Mesenchymal stem cell (in vitro differentiated cells and primary cell): ENCODE data around the gene CDKN1A.
"Not testable (repeated sequence)": the region's sequence is repeated elsewhere in the genome, so short reads cannot be mapped to it uniquely, and the experiment has no call there.

ENCODE experiments used
- DNase-seq: peaks from one replicate; pipeline ENCODE4 v3.0.0-alpha.2; 2013
- H2AFZ ChIP-seq: one replicate; pipeline ENCODE4 v1.6.1; 2013; ENCODE audit warnings: low read depth, mild to moderate bottlenecking, control low read depth, inconsistent platforms, low read length, moderate library complexity
- H2AK5ac ChIP-seq: 2 replicates; pipeline ENCODE4 v1.6.1; 2013; ENCODE audit warnings: low read length, moderate library complexity, mild to moderate bottlenecking, inconsistent platforms; ENCODE audit not compliant: severe bottlenecking
- H2BK120ac ChIP-seq: one replicate; pipeline ENCODE4 v1.6.1; 2013; ENCODE audit warnings: low read depth, mild to moderate bottlenecking, inconsistent platforms, low read length, moderate library complexity
- H2BK12ac ChIP-seq, 2 experiments: one replicate each; pipeline ENCODE4 v1.6.1; 2013; ENCODE audit warnings: inconsistent platforms in 2 of 2, low read length in 2 of 2, mild to moderate bottlenecking in 2 of 2, moderate library complexity in 2 of 2, control low read depth in 1 of 2
- H2BK15ac ChIP-seq: one replicate; pipeline ENCODE4 v1.6.1; 2013; ENCODE audit warnings: mild to moderate bottlenecking, low read depth, inconsistent platforms; ENCODE audit not compliant: poor library complexity, severe bottlenecking
- H2BK5ac ChIP-seq: 2 replicates; pipeline ENCODE4 v1.6.1; 2013; ENCODE audit warnings: low read depth, mild to moderate bottlenecking, low read length, control low read depth, inconsistent platforms; ENCODE audit not compliant: poor library complexity, severe bottlenecking
- H3K14ac ChIP-seq, 2 experiments: one replicate each; pipeline ENCODE4 v1.6.1; 2013; ENCODE audit warnings: inconsistent platforms in 2 of 2, low read length in 2 of 2, control low read depth in 1 of 2, mild to moderate bottlenecking in 1 of 2, moderate library complexity in 1 of 2
- H3K18ac ChIP-seq, 2 experiments: one replicate each; pipeline ENCODE4 v1.6.1; 2013; ENCODE audit warnings: inconsistent platforms in 2 of 2, low read length in 2 of 2, control low read depth in 1 of 2, low read depth in 1 of 2, mild to moderate bottlenecking in 1 of 2
- H3K23ac ChIP-seq, 2 experiments: one replicate each; pipeline ENCODE4 v1.6.1; 2013; ENCODE audit warnings: inconsistent platforms in 2 of 2, low read length in 2 of 2, mild to moderate bottlenecking in 2 of 2, moderate library complexity in 2 of 2, control low read depth in 1 of 2
- H3K27ac ChIP-seq: 2 replicates; pipeline ENCODE4 v1.5.1; 2013; ENCODE audit warnings: mild to moderate bottlenecking, moderate library complexity, low read length, control low read depth, inconsistent platforms; ENCODE audit not compliant: poor library complexity, severe bottlenecking
- H3K27me3 ChIP-seq, 2 experiments: 2 replicates each; pipeline versions ENCODE4 v1.6.1 to v1.7.0; 2013; ENCODE audit warnings: low read length in 2 of 2, mild to moderate bottlenecking in 2 of 2, moderate library complexity in 2 of 2, control low read depth in 1 of 2, inconsistent platforms in 1 of 2; ENCODE audit not compliant: control insufficient read depth in 1 of 2, insufficient read depth in 1 of 2
- H3K36me3 ChIP-seq, 2 experiments: 2 replicates each; pipeline versions ENCODE4 v1.6.1 to v1.7.0; 2013; ENCODE audit warnings: low read length in 2 of 2, control low read depth in 1 of 2, inconsistent platforms in 1 of 2, low read depth in 1 of 2, mild to moderate bottlenecking in 1 of 2; ENCODE audit not compliant: insufficient read depth in 2 of 2, control insufficient read depth in 1 of 2
- H3K4ac ChIP-seq, 2 experiments: one replicate each; pipeline ENCODE4 v1.6.1; 2013; ENCODE audit warnings: inconsistent platforms in 2 of 2, low read length in 2 of 2, mild to moderate bottlenecking in 2 of 2, moderate library complexity in 2 of 2, control low read depth in 1 of 2, low read depth in 1 of 2
- H3K4me1 ChIP-seq: 2 replicates; pipeline ENCODE4 v1.6.1; 2013; ENCODE audit warnings: low read depth, low read length, control low read depth; ENCODE audit not compliant: control insufficient read depth, insufficient read depth
- H3K4me2 ChIP-seq: 2 replicates; pipeline ENCODE4 v1.6.1; 2013; ENCODE audit warnings: low read length, mild to moderate bottlenecking, inconsistent platforms; ENCODE audit not compliant: poor library complexity, severe bottlenecking
- H3K4me3 ChIP-seq, 2 experiments: 2 replicates each; pipeline versions ENCODE4 v1.5.1 to v1.7.0; 2013; ENCODE audit warnings: low read length in 2 of 2, mild to moderate bottlenecking in 2 of 2, control low read depth in 1 of 2, low read depth in 1 of 2; ENCODE audit not compliant: insufficient read depth in 1 of 2
- H3K79me1 ChIP-seq: replicated peaks from 2 replicates; pipeline ENCODE4 v1.6.1; 2013; ENCODE audit warnings: mild to moderate bottlenecking, control low read depth, low read length, inconsistent platforms; ENCODE audit not compliant: poor library complexity, severe bottlenecking
- H3K9ac ChIP-seq: 2 replicates; pipeline ENCODE4 v1.7.0; 2013; ENCODE audit warnings: mild to moderate bottlenecking, low read length, moderate library complexity
- H3K9me3 ChIP-seq: 2 replicates; pipeline ENCODE4 v1.7.0; 2013; ENCODE audit warnings: mild to moderate bottlenecking, low read length; ENCODE audit not compliant: control insufficient read depth
- H4K8ac ChIP-seq: one replicate; pipeline ENCODE4 v1.6.1; 2013; ENCODE audit warnings: inconsistent platforms, mild to moderate bottlenecking, low read length, moderate library complexity
- H4K91ac ChIP-seq: one replicate; pipeline ENCODE4 v1.6.1; 2013; ENCODE audit warnings: mild to moderate bottlenecking, low read length, inconsistent platforms
- WGBS: methylation state at CpG from one replicate; pipeline ENCODE4 v1.1.7; 2013; ENCODE audit warnings: mixed read lengths; 5-methylcytosine and 5-hydroxymethylcytosine counted together

Gene CDKN1A

DNA sequence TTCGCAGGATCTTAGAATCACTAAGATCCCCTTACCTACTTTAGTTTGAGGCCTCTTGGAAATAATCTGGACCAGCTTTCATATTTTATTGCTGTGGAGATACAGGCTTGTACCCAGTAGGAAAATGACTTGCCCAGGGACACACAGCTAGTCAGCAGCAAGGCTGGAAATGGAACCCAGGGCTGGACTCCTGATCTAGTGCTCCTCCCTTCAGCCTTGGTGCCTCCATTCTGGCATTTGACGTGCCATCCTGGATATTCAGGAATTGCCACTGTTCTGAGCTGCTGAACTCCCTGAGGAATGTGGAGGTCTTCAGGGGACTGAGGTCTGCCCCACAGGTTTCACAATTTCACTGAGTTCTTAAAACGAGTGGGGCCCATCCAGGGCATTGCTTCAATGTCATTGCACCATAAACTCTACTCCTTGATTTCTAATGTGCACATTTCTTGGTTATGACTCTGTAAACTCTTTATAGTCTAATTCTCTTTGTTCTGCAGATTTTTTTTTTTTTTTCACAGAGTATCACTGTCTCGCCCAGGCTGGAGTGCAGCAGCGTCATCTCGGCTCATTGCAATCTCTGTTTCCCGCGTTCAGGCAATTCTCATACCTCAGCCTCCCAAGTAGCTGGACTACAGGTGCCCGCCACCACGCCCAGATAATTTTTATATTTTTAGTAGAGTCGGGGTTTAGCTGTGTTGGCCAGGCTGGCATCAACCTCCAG lies 26.7 kb upstream of the CDKN1A start:
- Histone ChIP-seq H3K14ac (no peak overlapping the region), H3K9me3 (peaks cover 4% of the 10 kb centered on the region), H3K18ac (no peak overlapping the region), H2BK120ac (no peak overlapping the region), H4K8ac (no peak overlapping the region), H2BK12ac (no peak overlapping the region), H3K36me3 (no peaks in the 10 kb centered on the region), H3K23ac (no peak overlapping the region), H4K91ac (no peak overlapping the region), H3K79me1 (no peaks in the 10 kb centered on the region), H2AFZ (no peak overlapping the region), H2BK15ac (no peak overlapping the region), H2BK5ac (no peak overlapping the region), H3K4me3 (no peak overlapping the region), H3K27ac (no peak overlapping the region), H3K9ac (no peak overlapping the region), H2AK5ac (no peak overlapping the region), H3K4ac (no peak overlapping the region), H3K4me2 (no peak overlapping the region), H3K4me1 (peaks cover 8% of the 10 kb centered on the region), H3K27me3 (peaks cover 0 to 16% of the 10 kb centered on the region in 2 experiments)
- DNase-seq, result no peak
- whole genome bisulfite sequencing, result 95% methylated on average over 10 of the region's 11 CpGs

DNA sequence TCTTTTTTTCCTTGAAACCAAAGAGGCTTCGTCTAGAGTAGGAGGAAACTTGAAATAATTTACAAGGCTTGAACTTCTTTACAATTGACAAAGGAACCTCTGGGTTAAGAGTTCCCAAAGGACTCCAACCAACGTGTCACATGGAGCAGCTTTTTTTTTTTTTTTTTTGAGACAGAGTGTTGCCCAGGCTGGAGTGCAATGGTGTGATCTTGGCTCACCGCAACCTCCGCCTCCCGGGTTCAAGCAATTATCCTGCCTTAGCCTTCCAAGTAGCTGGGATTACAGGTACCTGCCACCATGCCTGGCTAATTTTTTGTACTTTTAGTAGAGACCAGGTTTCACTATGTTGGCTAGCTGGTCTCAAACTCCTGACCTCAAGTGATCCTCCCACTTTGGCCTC lies 24.0 kb upstream of the CDKN1A start:
- H3K79me1 ChIP-seq, H3K36me3 ChIP-seq, H2BK12ac ChIP-seq, H4K91ac ChIP-seq, H2AK5ac ChIP-seq, H2BK15ac ChIP-seq, H3K23ac ChIP-seq, H3K4me3 ChIP-seq, H3K4me2 ChIP-seq, H3K14ac ChIP-seq, H4K8ac ChIP-seq, H3K9ac ChIP-seq, H3K4me1 ChIP-seq, H3K9me3 ChIP-seq, H3K4ac ChIP-seq, H2BK120ac ChIP-seq, H2AFZ ChIP-seq, H3K27ac ChIP-seq, H3K18ac ChIP-seq, H2BK5ac ChIP-seq, DNase-seq: not testable (repeated sequence)
- 79% methylated on average over 4 of the region's 5 CpGs for WGBS
- H3K27me3 ChIP-seq, result peaks cover 0 to 11% of the 10 kb centered on the region in 2 experiments

DNA sequence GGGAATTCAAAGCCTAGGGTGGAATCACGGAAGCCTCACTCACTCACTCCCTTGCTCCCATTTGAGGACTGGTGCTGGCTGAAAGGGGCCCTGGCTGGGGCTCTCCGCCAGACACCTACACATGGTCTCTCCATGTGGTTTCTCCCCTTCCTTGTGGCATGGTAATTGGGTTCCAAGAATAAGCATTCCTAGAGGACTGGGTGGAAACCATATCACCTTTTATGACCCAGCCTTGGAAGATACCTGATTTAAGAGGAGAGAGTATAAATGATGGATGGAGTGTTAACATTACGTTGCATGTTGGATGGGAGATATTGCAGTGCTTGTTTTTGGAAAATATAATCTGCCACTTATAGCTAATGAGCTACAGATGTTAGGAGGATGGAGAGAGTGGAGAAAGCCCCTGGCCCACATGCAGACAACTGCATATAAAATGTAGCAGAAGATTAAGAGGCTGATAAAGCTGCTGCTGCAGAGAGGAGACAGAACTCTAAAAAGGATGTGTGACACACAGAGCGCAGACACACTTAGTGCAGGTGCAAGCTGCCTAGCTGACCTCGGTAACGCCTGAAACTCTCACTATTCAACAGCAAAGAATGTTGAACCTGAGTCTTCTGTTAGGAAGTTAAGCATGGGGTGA lies 23.3 kb upstream of the CDKN1A start:
- no peaks in the 10 kb centered on the region for H3K36me3 ChIP-seq
- no peak overlapping the region for H3K23ac ChIP-seq
- H4K91ac ChIP-seq, result no peak overlapping the region
- H3K4me3 ChIP-seq, result no peak overlapping the region
- H3K27me3 ChIP-seq, result peaks cover 0 to 11% of the 10 kb centered on the region in 2 experiments
- H4K8ac ChIP-seq, result no peak overlapping the region
- no peak overlapping the region for H3K9ac ChIP-seq
- H2BK5ac ChIP-seq, result no peak overlapping the region
- H2AFZ ChIP-seq, result no peak overlapping the region
- H3K79me1 ChIP-seq, result no peaks in the 10 kb centered on the region
- H3K4me1 ChIP-seq, result peaks cover 4% of the 10 kb centered on the region
- no peak overlapping the region for H3K14ac ChIP-seq
- no peak overlapping the region for H2BK12ac ChIP-seq
- no peak overlapping the region for H3K4ac ChIP-seq
- peaks cover 4% of the 10 kb centered on the region for H3K9me3 ChIP-seq
- no peak overlapping the region for H2BK15ac ChIP-seq
- DNase-seq, result no peak
- no peak overlapping the region for H3K18ac ChIP-seq
- H2BK120ac ChIP-seq, result no peak overlapping the region
- no peak overlapping the region for H2AK5ac ChIP-seq
- 76% methylated on average over 4 of the region's 6 CpGs for WGBS
- no peak overlapping the region for H3K4me2 ChIP-seq
- no peak overlapping the region for H3K27ac ChIP-seq

DNA sequence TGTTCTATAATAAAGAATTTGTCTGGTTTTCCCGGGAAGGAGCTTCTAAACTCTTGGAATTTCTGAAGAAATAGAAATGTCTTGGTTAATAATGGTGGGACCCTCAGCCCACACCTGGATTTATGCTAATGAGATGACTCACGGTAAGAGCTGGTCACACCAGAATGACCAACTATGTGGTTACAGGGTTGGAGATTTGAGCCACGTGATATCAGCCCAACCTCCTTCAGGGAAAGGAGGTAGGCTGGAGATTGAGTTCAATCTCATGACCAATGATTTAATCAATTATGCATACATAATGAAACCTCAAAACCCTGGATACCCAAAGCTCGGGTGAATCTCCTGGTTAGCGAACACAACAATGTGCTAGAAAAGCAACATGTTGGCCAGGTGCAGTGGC lies 22.1 kb upstream of the CDKN1A start:
- H2AK5ac ChIP-seq, result no peak overlapping the region
- H3K23ac ChIP-seq, result no peak overlapping the region
- no peak overlapping the region for H3K4ac ChIP-seq
- DNase-seq, result no peak
- H3K27ac ChIP-seq, result no peak overlapping the region
- no peak overlapping the region for H3K14ac ChIP-seq
- no peaks in the 10 kb centered on the region for H3K79me1 ChIP-seq
- H4K91ac ChIP-seq, result no peak overlapping the region
- no peak overlapping the region for H3K18ac ChIP-seq
- peaks cover 4% of the 10 kb centered on the region for H3K9me3 ChIP-seq
- H3K36me3 ChIP-seq, result no peaks in the 10 kb centered on the region
- no peak overlapping the region for H2BK120ac ChIP-seq
- no peak overlapping the region for H2BK15ac ChIP-seq
- no peak overlapping the region for H2AFZ ChIP-seq
- 79% methylated on average over 5 of the region's 5 CpGs for WGBS
- no peak overlapping the region for H4K8ac ChIP-seq
- H3K4me3 ChIP-seq, result no peak overlapping the region
- no peak overlapping the region for H3K4me2 ChIP-seq
- no peak overlapping the region for H3K9ac ChIP-seq
- no peak overlapping the region for H2BK12ac ChIP-seq
- H3K27me3 ChIP-seq, result peaks cover 0 to 15% of the 10 kb centered on the region in 2 experiments
- no peak overlapping the region for H2BK5ac ChIP-seq
- peaks cover 9% of the 10 kb centered on the region for H3K4me1 ChIP-seq
